HEK293 (cell line): ENCODE data around the gene ZC3H10.

Experiments used
- ZBTB21 ChIP-seq: fragments of 450-650 bp; formaldehyde crosslinking; IDR thresholded peaks from 2 replicates; pipeline ENCODE4 v1.5.1; 2017; ENCODE audit warnings: missing biosample characterization, missing genetic modification characterization
- ZIC2 ChIP-seq: fragments of 450-650 bp; formaldehyde crosslinking; IDR thresholded peaks from 2 replicates; pipeline ENCODE4 v1.5.1; 2016; ENCODE audit warnings: missing biosample characterization, missing genetic modification characterization
- ZNF133 ChIP-seq: fragments of 450-650 bp; formaldehyde crosslinking; IDR thresholded peaks from 2 replicates; pipeline ENCODE4 v1.5.1; 2016; ENCODE audit warnings: missing biosample characterization, missing genetic modification characterization
- ZNF175 ChIP-seq: fragments of 450-650 bp; formaldehyde crosslinking; IDR thresholded peaks from 2 replicates; pipeline ENCODE4 v1.5.1; 2016; ENCODE audit warnings: missing biosample characterization, missing genetic modification characterization
- TF ChIP-seq, protein P1 (sequence below): fragments of 450-650 bp; formaldehyde crosslinking; IDR thresholded peaks from 2 replicates; pipeline ENCODE4 v1.5.1; 2016; ENCODE audit warnings: missing biosample characterization, missing genetic modification characterization
- TF ChIP-seq, protein P2 (sequence below): fragments of 450-650 bp; formaldehyde crosslinking; IDR thresholded peaks from 2 replicates; pipeline ENCODE4 v1.5.1; 2016; ENCODE audit warnings: missing biosample characterization, missing genetic modification characterization

DNA sequence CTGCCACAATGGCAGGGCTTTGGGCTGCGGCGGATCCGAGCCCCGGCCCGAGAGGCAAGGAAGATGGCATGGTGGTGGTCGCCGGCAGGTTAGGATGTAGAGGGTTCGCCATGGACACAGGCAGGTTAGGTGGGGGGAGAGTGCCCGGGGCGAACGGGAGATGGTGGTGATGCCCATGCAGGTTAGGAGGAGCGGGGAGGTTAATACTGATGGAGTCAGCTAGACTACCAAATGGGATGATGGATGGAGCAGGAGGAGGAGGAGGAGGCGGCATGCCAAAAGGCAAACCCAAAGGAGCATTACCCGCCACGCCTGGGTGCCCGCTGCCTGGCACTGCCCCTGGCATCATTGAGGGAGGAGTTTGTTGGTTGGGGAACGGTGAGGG is 46.3 kb downstream of the ZC3H10 start:
- TF ChIP-seq ZBTB21, result no peak
- TF ChIP-seq, protein P1, sequence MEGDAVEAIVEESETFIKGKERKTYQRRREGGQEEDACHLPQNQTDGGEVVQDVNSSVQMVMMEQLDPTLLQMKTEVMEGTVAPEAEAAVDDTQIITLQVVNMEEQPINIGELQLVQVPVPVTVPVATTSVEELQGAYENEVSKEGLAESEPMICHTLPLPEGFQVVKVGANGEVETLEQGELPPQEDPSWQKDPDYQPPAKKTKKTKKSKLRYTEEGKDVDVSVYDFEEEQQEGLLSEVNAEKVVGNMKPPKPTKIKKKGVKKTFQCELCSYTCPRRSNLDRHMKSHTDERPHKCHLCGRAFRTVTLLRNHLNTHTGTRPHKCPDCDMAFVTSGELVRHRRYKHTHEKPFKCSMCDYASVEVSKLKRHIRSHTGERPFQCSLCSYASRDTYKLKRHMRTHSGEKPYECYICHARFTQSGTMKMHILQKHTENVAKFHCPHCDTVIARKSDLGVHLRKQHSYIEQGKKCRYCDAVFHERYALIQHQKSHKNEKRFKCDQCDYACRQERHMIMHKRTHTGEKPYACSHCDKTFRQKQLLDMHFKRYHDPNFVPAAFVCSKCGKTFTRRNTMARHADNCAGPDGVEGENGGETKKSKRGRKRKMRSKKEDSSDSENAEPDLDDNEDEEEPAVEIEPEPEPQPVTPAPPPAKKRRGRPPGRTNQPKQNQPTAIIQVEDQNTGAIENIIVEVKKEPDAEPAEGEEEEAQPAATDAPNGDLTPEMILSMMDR (tag by site-specific recombination), result no peak
- no peak for TF ChIP-seq ZNF133 (tag by site-specific recombination)
- TF ChIP-seq, protein P2, sequence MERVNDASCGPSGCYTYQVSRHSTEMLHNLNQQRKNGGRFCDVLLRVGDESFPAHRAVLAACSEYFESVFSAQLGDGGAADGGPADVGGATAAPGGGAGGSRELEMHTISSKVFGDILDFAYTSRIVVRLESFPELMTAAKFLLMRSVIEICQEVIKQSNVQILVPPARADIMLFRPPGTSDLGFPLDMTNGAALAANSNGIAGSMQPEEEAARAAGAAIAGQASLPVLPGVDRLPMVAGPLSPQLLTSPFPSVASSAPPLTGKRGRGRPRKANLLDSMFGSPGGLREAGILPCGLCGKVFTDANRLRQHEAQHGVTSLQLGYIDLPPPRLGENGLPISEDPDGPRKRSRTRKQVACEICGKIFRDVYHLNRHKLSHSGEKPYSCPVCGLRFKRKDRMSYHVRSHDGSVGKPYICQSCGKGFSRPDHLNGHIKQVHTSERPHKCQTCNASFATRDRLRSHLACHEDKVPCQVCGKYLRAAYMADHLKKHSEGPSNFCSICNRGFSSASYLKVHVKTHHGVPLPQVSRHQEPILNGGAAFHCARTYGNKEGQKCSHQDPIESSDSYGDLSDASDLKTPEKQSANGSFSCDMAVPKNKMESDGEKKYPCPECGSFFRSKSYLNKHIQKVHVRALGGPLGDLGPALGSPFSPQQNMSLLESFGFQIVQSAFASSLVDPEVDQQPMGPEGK, result no peak
- TF ChIP-seq ZNF175 (tag by site-specific recombination), result no peak
- no peak for TF ChIP-seq ZIC2
